Ishikawa (cell line): ENCODE data around the gene MYMX.

Experiments used
- CEBPB ChIP-seq: IDR thresholded peaks from 2 replicates; pipeline ENCODE4 v1.6.1; 2012
- CREB1 ChIP-seq: IDR thresholded peaks from 2 replicates; pipeline ENCODE4 v1.6.1; 2012; ENCODE audit warnings: low read depth
- EGR1 ChIP-seq: IDR thresholded peaks from 2 replicates; pipeline ENCODE4 v1.6.1; 2012
- EP300 ChIP-seq: IDR thresholded peaks from 2 replicates; pipeline ENCODE4 v1.6.1; 2012; ENCODE audit warnings: borderline replicate concordance
- RAD21 ChIP-seq: IDR thresholded peaks from 2 replicates; pipeline ENCODE4 v1.6.1; 2012; ENCODE audit warnings: low read depth
- TAF1 ChIP-seq: IDR thresholded peaks from 2 replicates; pipeline ENCODE4 v1.6.1; 2012; ENCODE audit warnings: low read depth, mild to moderate bottlenecking
- TEAD4 ChIP-seq: IDR thresholded peaks from 2 replicates; pipeline ENCODE4 v1.6.1; 2012
- YY1 ChIP-seq: IDR thresholded peaks from 2 replicates; pipeline ENCODE4 v1.6.1; 2012; ENCODE audit warnings: low read depth
- ZBTB7A ChIP-seq: IDR thresholded peaks from 2 replicates; pipeline ENCODE4 v1.6.1; 2012; ENCODE audit warnings: low read depth
- TF ChIP-seq, protein P1 (sequence below): IDR thresholded peaks from 2 replicates; pipeline ENCODE4 v1.6.1; 2012; ENCODE audit warnings: low read depth, mild to moderate bottlenecking
- TF ChIP-seq, protein P2 (sequence below): IDR thresholded peaks from 2 replicates; pipeline ENCODE4 v1.6.1; 2012
- TF ChIP-seq, protein P3 (sequence below): IDR thresholded peaks from 2 replicates; pipeline ENCODE4 v1.6.1; 2012

DNA sequence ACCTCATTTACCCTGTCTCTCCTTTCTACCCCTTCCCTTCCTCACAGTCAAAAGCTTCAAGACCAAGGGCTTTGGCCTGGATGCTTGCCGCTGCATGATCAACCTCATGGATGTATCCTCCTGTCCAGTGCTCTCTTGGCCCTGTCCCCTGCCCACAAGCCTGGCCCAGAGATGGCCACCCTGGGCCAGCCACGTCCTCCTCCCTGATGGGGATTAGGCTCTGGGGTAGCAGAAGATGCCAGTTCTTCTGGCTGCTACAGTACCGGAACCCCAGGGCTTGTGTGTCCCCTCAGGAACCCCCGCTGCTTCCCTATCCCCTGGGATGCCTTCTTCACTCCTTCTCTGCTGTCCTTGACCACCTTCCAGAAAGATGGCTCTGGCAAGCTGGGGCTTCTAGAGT lies 35.8 kb upstream of the MYMX start:
- no peak for TF ChIP-seq TAF1
- no peak for TF ChIP-seq CEBPB
- no peak for TF ChIP-seq RAD21
- no peak for TF ChIP-seq YY1
- TF ChIP-seq EP300 = no peak
- TF ChIP-seq, protein P1, sequence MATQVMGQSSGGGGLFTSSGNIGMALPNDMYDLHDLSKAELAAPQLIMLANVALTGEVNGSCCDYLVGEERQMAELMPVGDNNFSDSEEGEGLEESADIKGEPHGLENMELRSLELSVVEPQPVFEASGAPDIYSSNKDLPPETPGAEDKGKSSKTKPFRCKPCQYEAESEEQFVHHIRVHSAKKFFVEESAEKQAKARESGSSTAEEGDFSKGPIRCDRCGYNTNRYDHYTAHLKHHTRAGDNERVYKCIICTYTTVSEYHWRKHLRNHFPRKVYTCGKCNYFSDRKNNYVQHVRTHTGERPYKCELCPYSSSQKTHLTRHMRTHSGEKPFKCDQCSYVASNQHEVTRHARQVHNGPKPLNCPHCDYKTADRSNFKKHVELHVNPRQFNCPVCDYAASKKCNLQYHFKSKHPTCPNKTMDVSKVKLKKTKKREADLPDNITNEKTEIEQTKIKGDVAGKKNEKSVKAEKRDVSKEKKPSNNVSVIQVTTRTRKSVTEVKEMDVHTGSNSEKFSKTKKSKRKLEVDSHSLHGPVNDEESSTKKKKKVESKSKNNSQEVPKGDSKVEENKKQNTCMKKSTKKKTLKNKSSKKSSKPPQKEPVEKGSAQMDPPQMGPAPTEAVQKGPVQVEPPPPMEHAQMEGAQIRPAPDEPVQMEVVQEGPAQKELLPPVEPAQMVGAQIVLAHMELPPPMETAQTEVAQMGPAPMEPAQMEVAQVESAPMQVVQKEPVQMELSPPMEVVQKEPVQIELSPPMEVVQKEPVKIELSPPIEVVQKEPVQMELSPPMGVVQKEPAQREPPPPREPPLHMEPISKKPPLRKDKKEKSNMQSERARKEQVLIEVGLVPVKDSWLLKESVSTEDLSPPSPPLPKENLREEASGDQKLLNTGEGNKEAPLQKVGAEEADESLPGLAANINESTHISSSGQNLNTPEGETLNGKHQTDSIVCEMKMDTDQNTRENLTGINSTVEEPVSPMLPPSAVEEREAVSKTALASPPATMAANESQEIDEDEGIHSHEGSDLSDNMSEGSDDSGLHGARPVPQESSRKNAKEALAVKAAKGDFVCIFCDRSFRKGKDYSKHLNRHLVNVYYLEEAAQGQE = no peak
- no peak for TF ChIP-seq EGR1
- TF ChIP-seq TEAD4 = no peak
- TF ChIP-seq, protein P2, sequence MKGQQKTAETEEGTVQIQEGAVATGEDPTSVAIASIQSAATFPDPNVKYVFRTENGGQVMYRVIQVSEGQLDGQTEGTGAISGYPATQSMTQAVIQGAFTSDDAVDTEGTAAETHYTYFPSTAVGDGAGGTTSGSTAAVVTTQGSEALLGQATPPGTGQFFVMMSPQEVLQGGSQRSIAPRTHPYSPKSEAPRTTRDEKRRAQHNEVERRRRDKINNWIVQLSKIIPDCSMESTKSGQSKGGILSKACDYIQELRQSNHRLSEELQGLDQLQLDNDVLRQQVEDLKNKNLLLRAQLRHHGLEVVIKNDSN = no peak
- no peak for TF ChIP-seq ZBTB7A
- no peak for TF ChIP-seq CREB1
- TF ChIP-seq, protein P3, sequence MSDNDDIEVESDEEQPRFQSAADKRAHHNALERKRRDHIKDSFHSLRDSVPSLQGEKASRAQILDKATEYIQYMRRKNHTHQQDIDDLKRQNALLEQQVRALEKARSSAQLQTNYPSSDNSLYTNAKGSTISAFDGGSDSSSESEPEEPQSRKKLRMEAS = no peak
